NOMO-1 (cell line): ENCODE results near the gene AZU1.
"Not testable (repeated sequence)": the region's sequence is repeated elsewhere in the genome, so short reads cannot be mapped to it uniquely, and the experiment has no call there.

Source experiments
- DNase-seq, 2 experiments: peaks; one replicate each; lab custom pipeline; 2025; ENCODE audit not compliant: unreplicated experiment in 2 of 2; lab: John Stamatoyannopoulos, UW

AZU1 gene

DNA sequence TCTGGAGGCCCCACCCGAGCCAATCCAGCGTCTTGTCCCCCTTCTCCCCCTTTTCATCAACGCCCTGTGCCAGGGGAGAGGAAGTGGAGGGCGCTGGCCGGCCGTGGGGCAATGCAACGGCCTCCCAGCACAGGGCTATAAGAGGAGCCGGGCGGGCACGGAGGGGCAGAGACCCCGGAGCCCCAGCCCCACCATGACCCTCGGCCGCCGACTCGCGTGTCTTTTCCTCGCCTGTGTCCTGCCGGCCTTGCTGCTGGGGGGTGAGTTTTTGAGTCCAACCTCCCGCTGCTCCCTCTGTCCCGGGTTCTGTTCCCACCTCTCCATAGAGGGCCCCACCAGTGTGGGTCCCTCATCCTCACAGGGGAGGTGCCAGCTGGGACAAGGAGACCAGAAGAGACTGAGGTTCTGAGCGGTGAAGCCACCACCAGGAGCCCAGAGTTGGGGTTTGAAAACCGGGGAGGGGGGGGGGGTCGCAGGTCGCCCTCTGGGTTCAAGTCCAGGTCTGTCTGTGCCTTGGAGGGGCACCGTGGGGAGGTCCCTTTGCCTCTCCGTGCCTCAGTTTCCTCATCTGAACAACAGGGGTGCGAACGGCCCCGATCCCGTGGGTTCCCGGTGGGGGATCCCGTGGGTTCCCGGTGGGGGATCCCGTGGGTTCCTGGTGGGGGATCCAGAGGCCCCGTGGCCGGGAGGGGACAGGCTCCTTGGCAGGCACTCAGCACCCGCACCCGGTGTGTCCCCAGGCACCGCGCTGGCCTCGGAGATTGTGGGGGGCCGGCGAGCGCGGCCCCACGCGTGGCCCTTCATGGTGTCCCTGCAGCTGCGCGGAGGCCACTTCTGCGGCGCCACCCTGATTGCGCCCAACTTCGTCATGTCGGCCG lies 24.7 kb downstream of the AZU1 start, which contains the start of gene ELANE:
TSS of gene ELANE (plus strand) at position 168 of the 878 bp plus-strand sequence. CDS start at position 194, 26 bp downstream.
- peak; percentile 54 to 74 for DNase-seq

DNA sequence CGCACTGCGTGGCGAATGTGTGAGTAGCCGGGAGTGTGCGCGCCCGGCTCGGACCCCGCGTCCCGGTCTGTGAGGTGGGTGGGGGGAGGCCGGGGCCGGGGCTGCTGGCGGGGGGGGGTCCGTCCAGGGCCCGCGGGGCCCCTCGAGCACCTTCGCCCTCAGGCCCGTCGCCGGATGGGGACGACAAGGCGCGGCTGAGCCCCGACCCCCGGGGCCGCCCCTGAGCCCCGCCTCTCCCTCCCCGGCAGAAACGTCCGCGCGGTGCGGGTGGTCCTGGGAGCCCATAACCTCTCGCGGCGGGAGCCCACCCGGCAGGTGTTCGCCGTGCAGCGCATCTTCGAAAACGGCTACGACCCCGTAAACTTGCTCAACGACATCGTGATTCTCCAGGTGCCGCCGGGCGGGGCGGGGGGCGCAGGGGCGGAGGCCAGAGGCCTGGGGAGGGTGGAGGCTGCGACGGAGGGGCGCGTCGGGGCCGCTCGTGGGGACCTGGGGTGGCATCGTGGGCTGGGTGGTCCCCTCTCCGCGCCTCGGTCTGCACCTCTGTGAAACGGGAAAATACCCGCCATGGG lies 25.5 kb downstream of the AZU1 start:
- no peak for DNase-seq

DNA sequence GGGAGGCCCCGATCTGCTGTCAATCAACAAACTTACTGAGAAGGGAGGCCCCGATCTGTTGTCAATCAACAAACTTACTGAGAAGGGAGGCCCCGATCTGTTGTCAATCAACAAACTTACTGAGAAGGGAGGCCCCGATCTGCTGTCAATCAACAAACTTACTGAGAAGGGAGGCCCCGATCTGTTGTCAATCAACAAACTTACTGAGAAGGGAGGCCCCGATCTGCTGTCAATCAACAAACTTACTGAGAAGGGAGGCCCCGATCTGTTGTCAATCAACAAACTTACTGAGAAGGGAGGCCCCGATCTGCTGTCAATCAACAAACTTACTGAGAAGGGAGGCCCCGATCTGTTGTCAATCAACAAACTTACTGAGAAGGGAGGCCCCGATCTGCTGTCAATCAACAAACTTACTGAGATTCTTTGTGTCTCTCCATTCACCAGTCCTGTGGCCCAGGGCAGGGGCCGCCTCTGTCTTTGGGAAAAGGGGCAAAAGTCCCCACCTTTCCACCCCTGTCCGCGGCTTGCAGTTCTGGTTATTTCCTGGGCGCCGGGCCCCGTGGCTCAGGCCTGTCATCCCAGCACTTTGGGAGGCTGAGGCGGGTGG lies 26.1 kb downstream of the AZU1 start:
- not testable (repeated sequence) for DNase-seq

DNA sequence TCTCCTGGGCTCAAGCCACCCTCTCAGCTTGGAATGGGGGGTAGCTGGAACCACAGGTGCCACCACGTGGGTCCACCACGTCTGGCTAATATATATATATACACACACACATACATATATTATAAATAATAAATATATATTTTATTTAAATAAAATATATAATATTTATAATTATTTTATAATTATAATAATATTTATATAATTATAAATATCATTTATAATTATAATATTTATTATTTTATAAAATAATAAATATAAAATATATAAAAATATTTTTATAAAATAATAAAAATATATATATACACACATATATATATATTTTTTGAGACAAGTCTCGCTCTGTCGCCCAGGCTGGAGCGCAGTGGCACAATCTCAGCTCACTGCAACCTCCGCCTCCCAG lies 26.9 kb downstream of the AZU1 start:
- DNase-seq = no peak

DNA sequence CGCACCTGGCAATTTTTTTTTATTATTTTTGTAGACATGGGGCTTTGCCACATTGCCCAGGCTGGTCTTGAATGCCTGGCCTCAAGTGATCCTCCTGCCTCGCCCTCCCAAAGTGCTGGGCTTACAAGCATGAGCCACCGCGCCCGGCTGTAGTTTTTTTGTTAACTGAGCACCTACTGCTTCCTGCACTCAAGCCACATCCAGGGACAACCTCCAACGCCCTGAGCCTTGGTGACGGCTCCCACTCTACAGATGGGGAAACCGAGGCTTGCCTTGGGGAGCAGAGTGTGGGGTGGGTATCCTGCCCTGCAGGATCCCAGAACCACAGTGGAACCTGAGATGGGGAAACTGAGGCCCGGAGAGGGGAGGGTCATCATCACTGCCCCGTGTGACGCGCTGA lies 27.5 kb downstream of the AZU1 start:
- no peak for DNase-seq

DNA sequence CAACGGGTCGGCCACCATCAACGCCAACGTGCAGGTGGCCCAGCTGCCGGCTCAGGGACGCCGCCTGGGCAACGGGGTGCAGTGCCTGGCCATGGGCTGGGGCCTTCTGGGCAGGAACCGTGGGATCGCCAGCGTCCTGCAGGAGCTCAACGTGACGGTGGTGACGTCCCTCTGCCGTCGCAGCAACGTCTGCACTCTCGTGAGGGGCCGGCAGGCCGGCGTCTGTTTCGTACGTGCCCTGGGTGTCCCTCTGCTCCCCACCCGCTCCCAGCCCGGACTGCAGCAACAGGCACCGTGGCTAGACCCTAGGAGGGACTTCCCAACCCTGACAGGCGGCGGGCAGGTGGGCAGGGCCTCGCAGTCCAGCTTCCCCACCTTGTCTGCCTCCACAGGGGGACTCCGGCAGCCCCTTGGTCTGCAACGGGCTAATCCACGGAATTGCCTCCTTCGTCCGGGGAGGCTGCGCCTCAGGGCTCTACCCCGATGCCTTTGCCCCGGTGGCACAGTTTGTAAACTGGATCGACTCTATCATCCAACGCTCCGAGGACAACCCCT lies 28.0 kb downstream of the AZU1 start:
- no peak for DNase-seq

DNA sequence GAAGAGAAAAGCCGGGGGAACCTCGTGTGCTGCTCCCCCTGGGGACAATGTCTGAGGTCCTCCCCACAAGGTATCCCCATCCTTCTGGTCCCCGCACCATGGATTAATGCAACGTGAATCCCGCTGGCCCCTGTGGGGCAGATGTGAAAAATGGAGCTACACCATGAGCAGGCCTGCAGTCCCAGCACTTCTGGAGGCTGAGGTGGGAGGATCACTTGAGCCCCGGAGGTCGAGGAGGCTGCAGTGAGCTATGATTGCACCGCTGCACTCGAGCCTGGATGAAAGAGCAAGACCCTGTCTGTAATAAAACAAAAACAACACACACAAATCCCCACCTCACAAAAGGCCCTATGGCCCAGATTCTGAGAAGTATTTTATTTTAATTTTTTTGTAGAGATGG lies 30.6 kb downstream of the AZU1 start:
- DNase-seq = no peak

DNA sequence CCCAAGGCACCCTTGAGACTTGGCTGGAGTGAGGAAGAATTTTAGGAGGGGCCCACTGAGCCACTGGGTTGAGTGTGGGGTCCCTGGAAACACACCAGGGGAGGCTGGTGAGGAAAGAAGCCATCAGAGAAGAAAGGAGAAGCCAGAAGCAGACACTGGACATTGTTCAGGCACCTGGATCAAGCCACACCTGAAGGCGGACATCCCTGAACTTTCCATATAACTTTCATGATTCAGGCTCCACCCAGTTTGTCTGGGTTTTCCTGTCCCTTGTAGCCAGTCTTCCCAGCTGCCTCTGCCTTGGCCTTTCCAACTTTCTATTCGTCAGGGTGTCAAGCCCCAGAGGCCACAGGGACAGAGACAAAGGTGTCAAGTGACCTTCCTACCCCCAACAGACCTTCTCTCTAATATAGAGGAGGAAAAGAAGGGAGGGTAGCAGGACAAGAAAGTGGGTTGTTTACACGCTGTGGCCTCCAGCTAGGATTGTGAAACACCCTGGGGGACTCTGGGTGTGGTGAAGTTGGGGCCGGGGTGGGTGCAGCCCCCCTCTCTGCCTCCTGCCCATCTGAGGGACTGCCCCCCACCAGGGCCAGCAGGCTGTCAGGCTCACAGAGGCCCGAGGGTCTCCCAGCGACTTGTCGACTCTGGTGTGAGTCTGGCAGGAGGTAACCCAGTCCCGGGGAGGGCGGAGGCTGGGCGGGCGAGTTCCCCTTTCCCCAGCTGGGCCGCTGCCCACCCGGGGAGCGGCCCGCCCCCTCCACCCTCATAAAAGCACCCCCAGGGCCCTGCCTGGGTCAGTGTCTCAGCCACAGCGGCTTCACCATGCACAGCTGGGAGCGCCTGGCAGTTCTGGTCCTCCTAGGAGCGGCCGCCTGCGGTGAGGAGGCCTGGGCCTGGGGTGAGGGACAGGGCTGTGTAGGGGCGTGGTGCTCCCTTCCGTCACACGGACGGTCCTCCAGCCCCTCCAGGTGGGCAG lies 31.5 kb downstream of the AZU1 start, which contains the start of gene CFD:
TSS of gene CFD (plus strand) at position 797 of the 976 bp plus-strand sequence. CDS start at position 823, 26 bp downstream.
- peak; percentile 67 to 68 for DNase-seq

DNA sequence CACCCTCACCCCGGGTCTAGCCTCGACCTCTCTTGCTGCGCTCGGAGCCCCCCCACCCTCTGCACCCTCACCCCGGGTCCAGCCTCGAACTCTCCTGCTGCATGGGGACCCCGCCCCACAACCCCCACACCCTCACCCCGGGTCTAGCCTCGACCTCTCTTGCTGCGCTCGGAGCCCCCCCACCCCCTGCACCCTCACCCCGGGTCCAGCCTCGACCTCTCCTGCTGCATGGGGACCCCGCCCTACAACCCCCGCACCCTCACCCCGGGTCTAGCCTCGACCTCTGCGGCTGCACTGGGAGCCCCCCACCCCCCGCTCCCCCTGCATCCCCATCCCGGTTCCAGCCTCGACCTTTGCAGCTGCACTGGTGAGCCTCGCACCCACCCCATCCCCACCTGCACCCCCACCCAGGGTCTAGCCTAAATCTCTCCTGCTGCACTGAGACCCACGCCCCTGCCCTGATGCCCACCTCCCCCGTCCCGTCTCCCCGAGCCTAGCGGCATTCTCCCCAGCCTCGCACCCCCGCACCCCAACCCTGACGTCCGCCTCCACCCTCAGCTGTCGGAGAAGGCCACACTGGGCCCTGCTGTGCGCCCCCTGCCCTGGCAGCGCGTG lies 33.6 kb downstream of the AZU1 start:
- no peak for DNase-seq

DNA sequence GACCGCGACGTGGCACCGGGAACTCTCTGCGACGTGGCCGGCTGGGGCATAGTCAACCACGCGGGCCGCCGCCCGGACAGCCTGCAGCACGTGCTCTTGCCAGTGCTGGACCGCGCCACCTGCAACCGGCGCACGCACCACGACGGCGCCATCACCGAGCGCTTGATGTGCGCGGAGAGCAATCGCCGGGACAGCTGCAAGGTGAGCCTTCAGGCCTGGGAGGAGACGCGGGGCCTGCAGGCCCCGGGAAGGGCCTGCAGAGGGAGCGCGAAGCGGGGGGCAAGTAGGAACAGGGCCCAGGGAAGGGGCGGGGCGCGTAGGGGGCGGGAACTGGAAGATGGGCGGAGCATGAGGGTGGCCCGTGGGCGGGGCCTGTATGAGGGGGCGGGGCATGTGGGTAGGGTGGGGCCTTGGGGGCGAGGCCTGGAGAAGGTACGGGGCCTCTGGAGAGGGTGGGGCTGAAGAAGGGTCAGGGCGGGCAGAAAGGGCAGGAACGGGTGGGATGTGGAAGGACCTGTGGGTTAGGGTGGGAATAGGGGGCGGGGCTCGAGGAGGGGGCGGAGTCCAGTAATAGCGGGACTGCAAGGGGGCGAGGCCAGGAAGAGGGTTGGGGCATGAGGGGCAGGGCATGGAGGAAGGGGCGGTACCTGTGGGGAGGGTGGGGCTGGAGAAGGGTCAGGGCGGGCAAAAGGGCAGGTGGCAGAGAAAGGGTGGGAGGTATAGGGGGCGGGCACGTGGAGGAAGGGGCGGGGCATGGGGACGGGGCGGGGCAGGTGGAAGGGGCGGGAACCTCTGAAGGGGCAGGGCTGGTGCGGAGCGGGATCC lies 34.3 kb downstream of the AZU1 start:
- peak in 1 of 2 experiments; percentile 40 for DNase-seq

DNA sequence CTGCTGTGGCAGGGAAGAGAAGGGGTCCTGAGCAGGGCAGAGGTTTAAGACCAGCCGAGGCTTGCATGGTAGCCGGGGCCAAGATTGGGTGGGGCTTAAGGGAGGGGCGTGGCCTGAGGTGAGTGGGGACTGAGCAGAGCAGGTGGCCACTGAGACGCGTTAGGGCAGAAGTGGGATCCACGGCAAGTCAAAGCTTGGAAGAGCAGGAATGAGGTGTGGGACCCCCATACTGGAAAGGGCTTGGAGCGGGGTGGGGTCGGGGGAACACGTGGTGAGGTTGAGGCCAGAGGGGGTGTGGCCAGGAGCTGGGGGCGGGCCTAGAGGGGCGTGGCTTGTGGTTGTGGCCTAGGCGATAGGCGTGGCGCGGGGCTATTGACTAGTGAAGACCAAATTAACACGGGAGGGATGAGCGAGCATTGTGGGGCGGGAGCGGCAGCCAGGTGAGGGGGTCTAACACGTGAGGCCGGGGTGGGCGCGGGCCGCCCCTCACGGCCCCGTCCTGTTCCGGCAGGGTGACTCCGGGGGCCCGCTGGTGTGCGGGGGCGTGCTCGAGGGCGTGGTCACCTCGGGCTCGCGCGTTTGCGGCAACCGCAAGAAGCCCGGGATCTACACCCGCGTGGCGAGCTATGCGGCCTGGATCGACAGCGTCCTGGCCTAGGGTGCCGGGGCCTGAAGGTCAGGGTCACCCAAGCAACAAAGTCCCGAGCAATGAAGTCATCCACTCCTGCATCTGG lies 35.1 kb downstream of the AZU1 start:
- no peak for DNase-seq

DNA sequence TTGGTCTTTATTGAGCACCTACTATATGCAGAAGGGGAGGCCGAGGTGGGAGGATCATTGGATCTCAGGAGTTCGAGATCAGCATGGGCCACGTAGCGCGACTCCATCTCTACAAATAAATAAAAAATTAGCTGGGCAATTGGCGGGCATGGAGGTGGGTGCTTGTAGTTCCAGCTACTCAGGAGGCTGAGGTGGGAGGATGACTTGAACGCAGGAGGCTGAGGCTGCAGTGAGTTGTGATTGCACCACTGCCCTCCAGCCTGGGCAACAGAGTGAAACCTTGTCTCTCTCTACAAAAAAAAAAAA lies 35.6 kb downstream of the AZU1 start:
- DNase-seq = no peak

DNA sequence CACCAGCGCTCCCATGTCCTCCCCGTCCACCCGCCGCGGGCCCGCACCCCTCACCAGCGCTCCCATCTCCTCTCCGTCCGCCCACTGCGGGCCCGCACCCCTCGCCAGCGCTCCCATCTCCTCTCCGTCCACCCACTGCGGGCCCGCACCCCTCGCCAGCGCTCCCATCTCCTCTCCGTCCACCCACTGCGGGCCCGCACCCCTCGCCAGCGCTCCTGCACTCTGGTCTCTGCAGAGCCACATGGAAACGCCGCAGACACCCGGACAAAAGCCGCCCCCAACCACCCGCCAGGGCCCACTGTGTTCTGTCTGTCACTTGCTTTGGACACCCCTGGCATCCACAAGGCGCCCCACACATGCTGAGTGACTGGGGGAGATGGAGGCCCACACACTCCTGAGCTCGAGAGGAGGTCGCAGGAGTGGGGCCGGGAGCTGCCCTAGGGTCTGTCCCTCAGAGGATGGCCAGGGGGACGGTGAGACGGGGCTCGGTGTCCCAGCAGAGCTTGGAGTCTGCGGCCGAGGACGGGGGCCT lies 39.2 kb downstream of the AZU1 start:
- DNase-seq = no peak

DNA sequence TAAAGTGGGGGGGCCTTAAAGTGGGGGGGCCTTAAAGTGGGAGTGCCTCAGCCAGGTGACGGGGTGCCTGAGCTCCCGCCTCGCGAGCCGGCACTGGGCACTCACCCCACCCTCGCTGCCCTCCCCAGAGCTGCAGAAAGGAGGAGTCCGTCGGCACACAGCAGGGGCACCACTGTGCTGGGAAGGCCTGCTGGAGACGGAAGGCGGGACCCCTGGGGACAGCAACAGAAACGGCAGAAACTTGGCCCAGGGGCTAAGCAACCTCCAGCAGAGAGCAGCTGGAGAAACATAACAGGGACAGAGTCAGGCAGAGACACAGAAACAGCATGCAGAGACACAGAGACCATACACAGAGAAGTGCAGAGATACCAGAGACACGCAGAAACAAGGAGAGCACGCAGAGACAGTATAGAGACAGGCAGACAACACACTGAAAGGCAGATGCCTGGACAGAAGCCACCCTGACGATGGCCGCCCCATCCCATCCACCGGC lies 39.7 kb downstream of the AZU1 start:
- no peak for DNase-seq

DNA sequence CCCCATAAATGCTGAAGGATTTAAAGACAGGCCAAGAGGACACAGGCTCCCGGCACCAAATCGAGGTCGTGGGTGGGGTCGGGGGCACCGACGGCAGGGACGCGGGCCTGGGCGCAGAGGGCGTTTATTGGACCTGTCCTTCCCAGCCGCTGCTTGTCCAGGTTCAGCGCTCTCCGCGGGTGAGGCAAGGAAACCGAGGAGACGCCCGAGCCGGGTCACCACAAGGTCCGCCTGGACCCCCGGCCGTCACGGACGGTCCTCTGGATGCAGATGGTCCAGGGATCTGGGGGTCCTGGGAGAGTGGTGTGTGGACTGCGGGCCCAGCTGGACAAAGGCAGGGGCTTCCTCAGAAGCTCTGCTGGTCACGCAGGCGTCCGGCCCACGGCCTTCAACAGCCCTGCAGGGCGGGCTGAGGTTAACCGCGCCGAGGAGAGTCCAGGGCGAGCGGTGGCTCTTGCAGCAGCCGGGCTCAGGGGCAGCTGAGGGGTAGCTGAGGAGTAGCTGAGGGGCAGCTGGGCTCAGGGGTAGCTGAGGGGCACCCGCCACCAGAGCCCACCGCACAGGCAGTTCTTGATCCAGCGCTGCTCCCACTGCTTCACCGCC lies 40.3 kb downstream of the AZU1 start:
- no peak for DNase-seq

DNA sequence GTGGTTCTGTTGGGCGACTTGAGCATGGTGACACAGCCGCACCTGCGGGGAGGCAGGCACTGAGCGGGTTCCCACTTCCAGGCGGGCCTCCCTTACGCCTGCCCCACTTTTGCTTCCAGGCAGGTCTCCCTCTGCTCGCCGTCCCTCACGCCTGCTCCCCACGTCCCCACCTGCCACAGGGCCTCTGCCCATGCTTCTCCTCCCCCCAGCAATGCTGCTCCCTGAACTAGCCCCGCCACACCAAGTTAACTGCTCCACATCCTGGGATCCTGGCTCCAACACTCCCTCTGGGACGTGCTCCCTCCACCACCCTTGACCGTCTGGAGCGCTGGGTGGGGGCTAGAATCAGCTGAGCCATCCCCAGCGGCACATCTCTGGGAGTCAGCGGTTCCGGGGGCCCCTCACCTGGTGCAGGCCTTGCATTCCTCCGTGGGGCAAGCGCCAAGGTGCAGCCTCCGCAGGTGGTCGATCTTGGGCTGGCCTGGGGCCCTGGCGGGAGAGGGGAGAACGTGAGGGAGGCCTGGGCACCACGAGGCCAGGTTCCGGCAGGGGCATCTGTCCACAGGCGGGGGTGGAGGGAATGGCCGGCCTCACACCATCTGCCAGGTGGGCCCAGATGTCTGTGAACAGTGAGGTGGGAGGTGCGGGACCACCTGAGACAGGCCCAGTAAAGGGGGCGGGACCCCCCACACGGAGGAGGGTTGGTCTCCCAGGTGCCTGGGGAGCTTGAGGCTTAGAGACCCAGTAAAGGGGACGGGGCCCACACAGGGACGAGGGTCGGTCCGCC lies 41.0 kb downstream of the AZU1 start:
- DNase-seq = no peak
